Effector memory CD4-positive, alpha-beta T cell (primary cell): ENCODE data around the gene ZNF423.

Source experiments
- DNase-seq, 3 donors: peaks; one replicate each; pipeline ENCODE4 v3.0.0-alpha.2; 2020
- H3K27ac ChIP-seq: 2 replicates; pipeline ENCODE4 v1.7.0; 2013; ENCODE audit warnings: mild to moderate bottlenecking, low read length, moderate library complexity; ENCODE audit not compliant: insufficient read depth, poor library complexity, severe bottlenecking
- H3K27me3 ChIP-seq: replicated peaks from 2 replicates; pipeline ENCODE4 v1.7.0; 2013; ENCODE audit warnings: mild to moderate bottlenecking, low read length; ENCODE audit not compliant: insufficient read depth, control insufficient read depth, poor library complexity, severe bottlenecking
- H3K36me3 ChIP-seq: 2 replicates; pipeline ENCODE4 v1.7.0; 2013; ENCODE audit warnings: mild to moderate bottlenecking, low read length, moderate library complexity; ENCODE audit not compliant: control insufficient read depth, insufficient read depth
- H3K4me1 ChIP-seq: 2 replicates; pipeline ENCODE4 v1.7.0; 2013; ENCODE audit warnings: low read length, mild to moderate bottlenecking; ENCODE audit not compliant: control insufficient read depth, insufficient read depth, poor library complexity, severe bottlenecking
- H3K4me3 ChIP-seq: 2 replicates; pipeline ENCODE4 v1.7.0; 2013; ENCODE audit warnings: low read length, low read depth, mild to moderate bottlenecking; ENCODE audit not compliant: insufficient read depth, poor library complexity, severe bottlenecking
- H3K9me3 ChIP-seq: 2 replicates; pipeline ENCODE4 v1.7.0; 2013; ENCODE audit warnings: mild to moderate bottlenecking, low read length, moderate library complexity; ENCODE audit not compliant: control insufficient read depth

Gene ZNF423

GRCh38 chr16:49760815-49761214 is 95.1 kb downstream of the ZNF423 start:
- Histone ChIP-seq H3K27me3 (no peaks in the 10 kb centered on the region), H3K9me3 (no peaks in the 10 kb centered on the region), H3K27ac (no peak overlapping the region), H3K4me1 (no peaks in the 10 kb centered on the region), H3K4me3 (no peak overlapping the region), H3K36me3 (no peaks in the 10 kb centered on the region)
- no peak for DNase-seq

GRCh38 chr16:49757559-49758069 is 98.3 kb downstream of the ZNF423 start:
- Histone ChIP-seq H3K4me1 (no peaks in the 10 kb centered on the region), H3K4me3 (no peak overlapping the region), H3K36me3 (no peaks in the 10 kb centered on the region), H3K27ac (no peak overlapping the region), H3K27me3 (peaks cover 3% of the 10 kb centered on the region), H3K9me3 (no peaks in the 10 kb centered on the region)
- no peak for DNase-seq

- peaks cover 3% of the 10 kb centered on the region for H3K27me3 ChIP-seq
- no peak overlapping the region for H3K27ac ChIP-seq
- no peaks in the 10 kb centered on the region for H3K36me3 ChIP-seq
- no peak overlapping the region for H3K4me3 ChIP-seq
- DNase-seq, result no peak
- no peaks in the 10 kb centered on the region for H3K9me3 ChIP-seq
- no peaks in the 10 kb centered on the region for H3K4me1 ChIP-seq
Measured at GRCh38 chr16:49756775-49757558, 98.9 kb downstream of the ZNF423 start.

- Histone ChIP-seq H3K9me3 (no peaks in the 10 kb centered on the region), H3K4me3 (no peak overlapping the region), H3K27ac (no peak overlapping the region), H3K27me3 (peaks cover 3% of the 10 kb centered on the region), H3K36me3 (no peaks in the 10 kb centered on the region), H3K4me1 (no peaks in the 10 kb centered on the region)
- DNase-seq, result no peak
Measured at GRCh38 chr16:49755716-49756505, 100.0 kb downstream of the ZNF423 start.

GRCh38 chr16:49755313-49755620 is 100.6 kb downstream of the ZNF423 start:
- H3K4me3 ChIP-seq, result no peak overlapping the region
- no peak overlapping the region for H3K27ac ChIP-seq
- no peak for DNase-seq

GRCh38 chr16:49754495-49755312 is 101.2 kb downstream of the ZNF423 start:
- Histone ChIP-seq H3K9me3 (no peaks in the 10 kb centered on the region), H3K4me1 (no peaks in the 10 kb centered on the region), H3K36me3 (no peaks in the 10 kb centered on the region), H3K27me3 (peaks cover 3% of the 10 kb centered on the region), H3K4me3 (no peak overlapping the region), H3K27ac (no peak overlapping the region)
- no peak for DNase-seq

More at GRCh38 chr16:49755313-49755620, 100.6 kb downstream of the ZNF423 start:
- Histone ChIP-seq H3K27me3 (peaks cover 3% of the 10 kb centered on the region), H3K36me3 (no peaks in the 10 kb centered on the region), H3K9me3 (no peaks in the 10 kb centered on the region), H3K4me1 (no peaks in the 10 kb centered on the region)

- Histone ChIP-seq H3K4me1 (no peaks in the 10 kb centered on the region), H3K4me3 (no peak overlapping the region), H3K27me3 (peaks cover 3% of the 10 kb centered on the region), H3K9me3 (no peaks in the 10 kb centered on the region), H3K36me3 (no peaks in the 10 kb centered on the region), H3K27ac (no peak overlapping the region)
- no peak for DNase-seq
Measured at GRCh38 chr16:49750341-49751000, 105.4 kb downstream of the ZNF423 start.

- Histone ChIP-seq H3K9me3 (no peaks in the 10 kb centered on the region), H3K4me1 (no peaks in the 10 kb centered on the region), H3K27me3 (no peaks in the 10 kb centered on the region), H3K4me3 (no peak overlapping the region), H3K27ac (no peak overlapping the region), H3K36me3 (no peaks in the 10 kb centered on the region)
- no peak for DNase-seq
Measured at GRCh38 chr16:49749816-49750215, 106.1 kb downstream of the ZNF423 start.

GRCh38 chr16:49748322-49748721 is 107.6 kb downstream of the ZNF423 start:
- H3K9me3 ChIP-seq, result no peaks in the 10 kb centered on the region
- DNase-seq, result no peak
- no peak overlapping the region for H3K27ac ChIP-seq
- no peaks in the 10 kb centered on the region for H3K36me3 ChIP-seq
- no peaks in the 10 kb centered on the region for H3K27me3 ChIP-seq
- H3K4me3 ChIP-seq, result no peak overlapping the region
- no peaks in the 10 kb centered on the region for H3K4me1 ChIP-seq
